ENCODE measurements around the gene IRS4. TPM values are rescaled to one million over a fixed set of nuclear protein-coding genes. Genes with fewer than 3 reads are reported as not detected.

The IRS4 gene
- total RNA-seq, 2 experiments from 2014 or later = 0.16 TPM; not detected in 1

GRCh38 chrX:108704839-108705238, 31.5 kb downstream of the IRS4 start:
- Mint-ChIP-seq H3K27ac (no peak overlapping the region), H3K9me3 (ENCODE audit: low read depth) (no peaks in the 10 kb centered on the region), H3K27me3 (no peaks in the 10 kb centered on the region), H3K36me3 (no peaks in the 10 kb centered on the region), H3K4me3 (no peak overlapping the region), H3K4me1 (no peaks in the 10 kb centered on the region)
- CTCF ChIA-PET = no interaction called here
- ATAC-seq (no peak), DNase-seq (no peak)

- no peak overlapping the region for H3K4me3 Mint-ChIP-seq
- H3K36me3 Mint-ChIP-seq = no peaks in the 10 kb centered on the region
- CTCF ChIA-PET = no interaction called here
- no peak overlapping the region for H3K27ac Mint-ChIP-seq
- no peaks in the 10 kb centered on the region for H3K4me1 Mint-ChIP-seq
- ATAC-seq (no peak), DNase-seq (no peak)
- H3K9me3 Mint-ChIP-seq (ENCODE audit: low read depth) = no peaks in the 10 kb centered on the region
- H3K27me3 Mint-ChIP-seq = no peaks in the 10 kb centered on the region
Observed at GRCh38 chrX:108702530-108702929, 33.8 kb downstream of the IRS4 start.

GRCh38 chrX:108701633-108702032, 34.7 kb downstream of the IRS4 start:
- Mint-ChIP-seq H3K4me3 (no peak overlapping the region), H3K36me3 (no peaks in the 10 kb centered on the region), H3K27me3 (no peaks in the 10 kb centered on the region), H3K4me1 (no peaks in the 10 kb centered on the region), H3K27ac (no peak overlapping the region), H3K9me3 (ENCODE audit: low read depth) (no peaks in the 10 kb centered on the region)
- DNase-seq (no peak), ATAC-seq (no peak)
- CTCF ChIA-PET = no interaction called here

- Mint-ChIP-seq H3K36me3 (no peaks in the 10 kb centered on the region), H3K4me3 (no peak overlapping the region), H3K9me3 (ENCODE audit: low read depth) (no peaks in the 10 kb centered on the region), H3K27me3 (no peaks in the 10 kb centered on the region), H3K4me1 (no peaks in the 10 kb centered on the region), H3K27ac (no peak overlapping the region)
- DNase-seq (no peak), ATAC-seq (no peak)
- CTCF ChIA-PET = interaction anchor here (1.5 kb wide), 1 partner anchor 685 kb away, joined by 3 read pairs; no protein-coding TSS in a partner anchor
Observed at GRCh38 chrX:108699368-108699767, 37.0 kb downstream of the IRS4 start.

- Mint-ChIP-seq H3K9me3 (ENCODE audit: low read depth) (no peaks in the 10 kb centered on the region), H3K27me3 (no peaks in the 10 kb centered on the region)
- CTCF ChIA-PET = no interaction called here
Observed at GRCh38 chrX:108696690-108697089, 39.7 kb downstream of the IRS4 start.

More at GRCh38 chrX:108696690-108697089, 39.7 kb downstream of the IRS4 start:
- DNase-seq = no peak
- no peak for ATAC-seq
- no peaks in the 10 kb centered on the region for H3K36me3 Mint-ChIP-seq
- H3K4me3 Mint-ChIP-seq = no peak overlapping the region
- no peak overlapping the region for H3K27ac Mint-ChIP-seq
- no peaks in the 10 kb centered on the region for H3K4me1 Mint-ChIP-seq

All from activated CD8-positive, alpha-beta memory T cell treated with anti-CD3 and anti-CD28 coated beads, Interleukin-2, amount 10 ng/mL, durations not matched to agents 7 days and 5 days (primary cell).